Measurements from ENCODE around the gene CACHD1. TPM values are rescaled to one million over a fixed set of nuclear protein-coding genes. Genes with fewer than 3 reads are reported as not detected.

The CACHD1 gene
- total and polyA plus RNA-seq, 2 of the 4 experiments (the other 2 are of a cell fraction): 2.9 to 5.9 TPM

DNA sequence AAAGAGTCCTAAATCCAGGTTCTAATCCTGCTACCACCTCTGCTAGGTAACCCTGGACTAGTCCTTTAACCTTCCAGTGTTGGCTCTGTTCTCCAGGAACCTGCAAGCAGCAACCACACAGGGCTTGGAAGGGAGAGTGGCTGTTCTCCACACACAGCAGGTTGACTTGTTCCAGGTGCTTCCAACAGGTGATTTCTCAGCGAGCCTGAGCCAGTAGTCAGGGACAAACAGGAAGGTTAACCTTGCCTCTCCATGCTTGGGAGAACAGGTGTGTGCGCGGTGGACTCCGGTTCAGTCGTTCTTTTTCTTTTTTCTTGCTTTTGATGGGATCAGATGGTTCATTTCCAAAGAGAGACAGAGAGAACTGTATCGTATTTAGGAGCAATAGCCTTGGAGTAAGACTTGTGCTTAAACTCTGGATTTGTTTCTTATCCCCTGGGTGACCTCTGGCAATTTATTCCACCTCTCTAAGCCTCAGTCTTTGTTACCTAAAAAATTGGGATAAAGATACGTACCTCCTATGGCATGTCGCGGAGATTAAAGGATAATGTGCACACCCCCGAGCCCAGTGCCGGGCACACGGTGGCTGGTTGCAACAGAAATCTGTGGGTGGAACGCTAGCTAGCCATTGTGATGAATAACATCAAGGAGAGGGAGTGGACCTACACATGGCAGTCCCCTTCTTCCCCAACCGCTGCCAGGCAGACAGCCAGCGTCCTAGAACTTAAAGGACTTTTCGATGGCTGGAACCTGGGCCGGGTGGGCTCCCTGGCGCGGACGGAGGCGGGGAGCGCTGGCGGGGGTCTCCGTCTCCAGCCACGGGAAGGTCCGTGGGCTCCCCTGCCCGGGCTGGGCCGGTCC is 583 bp upstream of the CACHD1 start:
- H2BK15ac ChIP-seq (ENCODE audit: low read depth, low read length): no peak overlapping the region
- ATAC-seq (ENCODE audit: low read depth) (peak; percentile 1), DNase-seq (no peak)
- H3K9ac ChIP-seq (ENCODE audit: low read depth, low read length): no peak overlapping the region
- H3K14ac ChIP-seq (replicated peaks; ENCODE audit: low read depth, low read length): no peak overlapping the region; the same call in 1 of the 2 replicates
- H2AFZ ChIP-seq (replicated peaks; ENCODE audit: low read length, poor library complexity): peak overlapping the region; percentile 94
- H2BK20ac ChIP-seq (ENCODE audit: low read depth, low read length): no peak overlapping the region
- H3K79me1 ChIP-seq (ENCODE audit: low read depth in 1 of 2, low read length in 2 of 2): peaks cover 0 to 12% of the 10 kb centered on the region in 2 experiments; a peak in 1 of 4 replicates
- no peaks in the 10 kb centered on the region for H3K36me3 ChIP-seq (ENCODE audit: control insufficient read depth, insufficient read depth, low read length)
- no peak overlapping the region; the same call in 1 of the 2 replicates for H3K4ac ChIP-seq (ENCODE audit: low read depth, low read length)
- no peak overlapping the region for H2BK120ac ChIP-seq (ENCODE audit: low read depth, low read length)
- H3K18ac ChIP-seq (ENCODE audit: low read depth, low read length): no peak overlapping the region
- 5% methylated on average over 13 of the region's 28 CpGs; no CpG with 5 or more reads in 1 of the 2 experiments for WGBS, 2 experiments (ENCODE audit: extremely low coverage in 2 of 2, insufficient read length in 1 of 2)
- H3K4me1 ChIP-seq (ENCODE audit: control insufficient read depth, insufficient read depth, low read length): peaks cover 2% of the 10 kb centered on the region; the same call in 1 of the 2 replicates
- POLR2A ChIA-PET (ENCODE audit: unreplicated experiment): no interaction called here
- H3K27me3 ChIP-seq (ENCODE audit: control insufficient read depth, insufficient read depth, low read length): peaks cover 15% of the 10 kb centered on the region
- H3K4me2 ChIP-seq (ENCODE audit: low read depth, low read length): peak overlapping the region; percentile 82
- no peak overlapping the region for H3K56ac ChIP-seq (ENCODE audit: extremely low read depth, insufficient read depth, low read length)
- BruUV-seq (replicated peaks): no TSS peak
- 0 out of 2 replicates have a peak, but pooled peaks cover 4% of the 10 kb centered on the region for H3K9me1 ChIP-seq (ENCODE audit: insufficient read depth, low read length)
- no peaks in the 10 kb centered on the region for H3K9me3 ChIP-seq (ENCODE audit: control insufficient read depth, insufficient read depth, low read length)
- no peak overlapping the region for H4K5ac ChIP-seq (ENCODE audit: low read depth, low read length)
- H4K8ac ChIP-seq (ENCODE audit: low read depth in 2 of 2, low read length in 2 of 2): no peak overlapping the region; a peak in 1 of 4 replicates
- CTCF ChIA-PET: interaction anchor here (0.6 kb wide), 1 partner anchor 185 kb away, joined by 3 read pairs; no protein-coding TSS in a partner anchor
- H2AK5ac ChIP-seq (ENCODE audit: low read depth, low read length): no peak overlapping the region
- 0 out of 2 replicates have a peak overlapping the region, but pooled peaks have one; percentile 29 for H3K23ac ChIP-seq (ENCODE audit: low read depth, low read length)
- intact Hi-C loops (cut with micrococcal nuclease): no loop called here
- H3K27ac ChIP-seq (ENCODE audit: insufficient read depth, low read length): no peak overlapping the region
- no peaks in the 10 kb centered on the region for H4K20me1 ChIP-seq (ENCODE audit: insufficient read depth, low read length)
- no peak overlapping the region for H2AK9ac ChIP-seq (replicated peaks; ENCODE audit: low read depth, low read length, poor library complexity)
- TF ChIP-seq POLR2A (IDR thresholded peaks at IDR 0.05; ENCODE audit: low read depth, low read length): no peak
- TF ChIP-seq USF2 (IDR thresholded peaks at IDR 0.05; ENCODE audit: low read depth, low read length): no peak
- TF ChIP-seq CHD1 (IDR thresholded peaks at IDR 0.05; ENCODE audit: low read depth, low read length): no peak
- dilution Hi-C loops (cut with HindIII; ENCODE audit: low sequenced_read_pairs, unreplicated experiment): no loop called here
- no peak overlapping the region for H4K91ac ChIP-seq (ENCODE audit: insufficient read depth, low read depth, low read length)
- in situ Hi-C loops (cut with MboI; ENCODE audit: low sequenced_read_pairs): no loop called here
- no peak overlapping the region for H2BK5ac ChIP-seq (ENCODE audit: low read depth, low read length, poor library complexity, severe bottlenecking)
- H3K4me3 ChIP-seq (ENCODE audit: insufficient read depth, low read depth, low read length): peak overlapping the region; percentile 80
